Measurements from ENCODE around the gene MTFR2.

The MTFR2 gene

GRCh38 chr6:136249811-136250685 is at the start of gene MTFR2:
TSS of gene MTFR2 (minus strand) at chr6:136250311. CDS start at chr6:136249099, 1,212 bp downstream.
- DNase-seq (ENCODE audit: low read depth) = peak; percentile 100

GRCh38 chr6:136294621-136295020 is 44.5 kb upstream of the MTFR2 start:
- no peak for DNase-seq (ENCODE audit: low read depth)

- peak; percentile 92 for DNase-seq (ENCODE audit: low read depth)
These were observed 40.4 kb upstream of the MTFR2 start for GRCh38 chr6:136290410-136291010.

GRCh38 chr6:136289579-136290409 is 39.7 kb upstream of the MTFR2 start, which contains the start of gene BCLAF1:
TSS of gene BCLAF1 (minus strand) at chr6:136289846. CDS start at chr6:136279866, 9,980 bp downstream.
- DNase-seq (ENCODE audit: low read depth) = peak; percentile 99

GRCh38 chr6:136289327-136289578 is 39.1 kb upstream of the MTFR2 start:
- DNase-seq (ENCODE audit: low read depth) = peak; percentile 92

- DNase-seq (ENCODE audit: low read depth) = peak; percentile 97
These were observed 38.6 kb upstream of the MTFR2 start for GRCh38 chr6:136288566-136289326.

GRCh38 chr6:136284909-136285308 is 34.8 kb upstream of the MTFR2 start:
- peak; percentile 71 for DNase-seq (ENCODE audit: low read depth)

GRCh38 chr6:136282906-136283305 is 32.8 kb upstream of the MTFR2 start:
- DNase-seq (ENCODE audit: low read depth) = no peak

GRCh38 chr6:136280032-136280609 is 30.0 kb upstream of the MTFR2 start:
- no peak for DNase-seq (ENCODE audit: low read depth)

- no peak for DNase-seq (ENCODE audit: low read depth)
These were observed 24.0 kb upstream of the MTFR2 start for GRCh38 chr6:136274062-136274461.

- DNase-seq (ENCODE audit: low read depth) = no peak
These were observed 15.0 kb upstream of the MTFR2 start for GRCh38 chr6:136265101-136265500.

GRCh38 chr6:136262940-136263339 is 12.8 kb upstream of the MTFR2 start:
- no peak for DNase-seq (ENCODE audit: low read depth)

GRCh38 chr6:136254851-136255466 is 4.8 kb upstream of the MTFR2 start:
- DNase-seq (ENCODE audit: low read depth) = no peak

- DNase-seq (ENCODE audit: low read depth) = no peak
These were observed 3.6 kb upstream of the MTFR2 start for GRCh38 chr6:136253734-136254133.

- DNase-seq (ENCODE audit: low read depth) = peak; percentile 21
These were observed 2.3 kb upstream of the MTFR2 start for GRCh38 chr6:136252441-136252840.

GRCh38 chr6:136251394-136251793 is 1.3 kb upstream of the MTFR2 start:
- DNase-seq (ENCODE audit: low read depth) = peak; percentile 11

- DNase-seq (ENCODE audit: low read depth) = no peak
These were observed 536 bp upstream of the MTFR2 start for GRCh38 chr6:136250686-136251008.

GRCh38 chr6:136249336-136249735 is 775 bp downstream of the MTFR2 start:
- peak; percentile 61 for DNase-seq (ENCODE audit: low read depth)

GRCh38 chr6:136244061-136244616 is 6.0 kb downstream of the MTFR2 start:
- peak; percentile 70 for DNase-seq (ENCODE audit: low read depth)

- DNase-seq (ENCODE audit: low read depth) = no peak
These were observed 13.4 kb downstream of the MTFR2 start for GRCh38 chr6:136236466-136237293.

Measured in ELR (cell line).